ENCODE data around the gene WFDC10B. TPM values are rescaled to one million over a fixed set of nuclear protein-coding genes. Genes with fewer than 3 reads are reported as not detected.
"Not testable (repeated sequence)": the region's sequence is repeated elsewhere in the genome, so short reads cannot be mapped to it uniquely, and the experiment has no call there.

Gene WFDC10B
- polyA plus RNA-seq, 3 donors = not detected

GRCh38 chr20:45657038-45657437 lies 47.8 kb downstream of the WFDC10B start:
- DNase-seq (ENCODE audit: extremely low read depth in 1 of 11, low read depth in 9 of 11, low spot score in 4 of 11) = not testable (repeated sequence)

GRCh38 chr20:45651726-45652125 lies 53.1 kb downstream of the WFDC10B start:
- not testable (repeated sequence) for DNase-seq (ENCODE audit: extremely low read depth in 1 of 11, low read depth in 9 of 11, low spot score in 4 of 11)

GRCh38 chr20:45649312-45649863 lies 55.4 kb downstream of the WFDC10B start:
- no peak for DNase-seq (ENCODE audit: extremely low read depth in 1 of 11, low read depth in 9 of 11, low spot score in 4 of 11)

DNA sequence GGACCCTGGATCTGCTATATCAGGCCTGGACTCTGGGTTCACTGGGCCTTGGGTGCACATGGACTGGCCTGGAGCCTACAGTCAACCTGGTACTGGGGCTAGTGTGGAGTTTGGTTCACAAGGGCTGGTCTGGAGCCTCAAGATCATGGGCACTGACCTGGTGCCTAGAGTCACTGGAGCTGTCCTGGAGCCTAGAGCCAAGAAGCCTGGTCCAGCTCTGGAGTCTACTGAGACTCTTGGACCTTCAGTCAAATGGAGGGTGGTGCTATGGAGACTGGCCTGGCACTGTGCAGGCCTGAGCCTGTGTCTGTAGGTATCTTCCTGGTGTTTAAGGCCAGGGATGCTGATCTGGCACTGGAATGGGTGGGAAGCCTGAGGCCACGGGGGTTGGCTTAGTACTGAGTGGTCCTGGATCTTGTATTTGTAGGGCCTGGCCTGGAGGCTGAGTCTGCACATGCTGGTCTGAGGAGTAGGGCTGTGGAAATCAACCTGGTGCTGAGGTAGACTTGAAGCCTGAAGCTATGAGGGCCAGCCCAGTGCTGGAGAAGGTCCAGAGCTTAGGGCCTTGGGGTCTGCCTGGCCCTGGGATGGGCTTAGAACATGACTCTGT lies 57.3 kb downstream of the WFDC10B start:
- no peak for DNase-seq (ENCODE audit: extremely low read depth in 1 of 11, low read depth in 9 of 11, low spot score in 4 of 11)

DNA sequence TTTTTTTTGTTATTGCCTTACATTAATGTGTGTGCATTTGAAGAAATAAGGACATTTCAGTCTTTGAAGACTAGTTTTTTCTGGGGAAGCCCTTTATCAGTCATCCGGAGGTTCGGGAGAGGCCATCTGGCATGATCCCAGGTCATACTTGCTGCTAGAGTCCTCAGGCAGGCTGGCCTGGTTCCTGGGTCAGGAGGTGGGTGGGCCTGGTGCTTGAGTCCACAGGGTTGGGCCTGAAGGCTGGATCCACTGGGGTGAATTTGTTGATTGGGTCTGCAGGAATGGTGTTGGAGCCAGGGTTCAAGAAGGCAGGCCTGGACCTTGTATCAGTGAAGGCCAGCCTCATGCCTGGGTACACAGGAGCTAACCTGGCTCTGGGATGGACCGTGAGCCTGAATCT lies 57.9 kb downstream of the WFDC10B start:
- no peak for DNase-seq (ENCODE audit: extremely low read depth in 1 of 11, low read depth in 9 of 11, low spot score in 4 of 11)

GRCh38 chr20:45645869-45646268 lies 59.0 kb downstream of the WFDC10B start:
- DNase-seq (ENCODE audit: extremely low read depth in 1 of 11, low read depth in 9 of 11, low spot score in 4 of 11) = not testable (repeated sequence)

DNA sequence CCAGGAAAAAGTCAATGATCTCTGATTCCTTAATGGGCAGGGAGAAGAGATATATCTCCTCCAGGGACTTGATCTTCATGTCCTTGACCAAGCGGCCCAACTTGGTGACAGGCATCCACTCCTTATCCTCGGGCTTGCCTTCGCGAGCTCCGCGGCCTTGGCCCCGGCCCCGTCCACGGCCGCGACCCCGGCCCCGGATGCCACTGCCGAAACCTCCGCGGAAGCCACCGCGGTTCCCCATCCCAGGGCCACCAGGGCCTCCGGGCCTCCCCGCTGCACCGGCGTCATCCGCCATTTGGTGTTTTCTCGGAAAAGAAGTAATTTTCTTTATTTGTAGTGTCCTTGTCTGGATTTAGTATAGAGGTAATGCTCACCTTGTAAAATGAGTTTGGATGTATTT lies 63.7 kb downstream of the WFDC10B start:
- DNase-seq (ENCODE audit: extremely low read depth in 1 of 11, low read depth in 9 of 11, low spot score in 4 of 11) = not testable (repeated sequence)

- DNase-seq (ENCODE audit: extremely low read depth in 1 of 11, low read depth in 9 of 11, low spot score in 4 of 11) = no peak
These were observed 65.1 kb downstream of the WFDC10B start for GRCh38 chr20:45639687-45640086.

GRCh38 chr20:45636513-45636912 lies 68.3 kb downstream of the WFDC10B start:
- no peak for DNase-seq (ENCODE audit: extremely low read depth in 1 of 11, low read depth in 9 of 11, low spot score in 4 of 11)

Other genes with a start within 250 kb of the WFDC10B start
- gene WFDC2, start 235.3 kb downstream of the WFDC10B start, polyA plus RNA-seq (ENCODE audit: insufficient read length in 3 of 3) = 100 to 1,000 TPM; 123 to 249 (median 182) TPM
- not detected for gene SPINT3, start 189.4 kb downstream of the WFDC10B start, polyA plus RNA-seq (ENCODE audit: insufficient read length in 3 of 3)
- gene WFDC6, start 165.5 kb downstream of the WFDC10B start, polyA plus RNA-seq (ENCODE audit: insufficient read length in 3 of 3) = under 1 TPM in 1 of 3 donors, not detected in 2; 0.30 TPM
- under 1 TPM; 0.16 to 0.39 (median 0.20) TPM for gene EPPIN, start 157.6 kb downstream of the WFDC10B start, polyA plus RNA-seq (ENCODE audit: insufficient read length in 3 of 3)
- gene WFDC8, start 125.7 kb downstream of the WFDC10B start, polyA plus RNA-seq (ENCODE audit: insufficient read length in 3 of 3) = under 1 TPM in 1 of 3 donors, not detected in 2; 0.36 TPM
- gene WFDC10A, start 75.3 kb downstream of the WFDC10B start, polyA plus RNA-seq (ENCODE audit: insufficient read length in 3 of 3) = not detected
- gene WFDC9, start 73.7 kb downstream of the WFDC10B start, polyA plus RNA-seq (ENCODE audit: insufficient read length in 3 of 3) = not detected
- gene WFDC11, start 34.8 kb downstream of the WFDC10B start, polyA plus RNA-seq (ENCODE audit: insufficient read length in 3 of 3) = not detected
- under 1 TPM in 1 of 3 donors, not detected in 2; 0.07 TPM for gene WFDC13, start 3.0 kb downstream of the WFDC10B start, polyA plus RNA-seq (ENCODE audit: insufficient read length in 3 of 3)
- not detected for gene SPINT4, start 17.3 kb upstream of the WFDC10B start, polyA plus RNA-seq (ENCODE audit: insufficient read length in 3 of 3)
- 1 to 10 TPM in 2 of 3 donors, under 1 TPM in 1; 0.44 to 2.2 (median 1.3) TPM for gene WFDC3, start 86.9 kb upstream of the WFDC10B start, polyA plus RNA-seq (ENCODE audit: insufficient read length in 3 of 3)
- 10 to 100 TPM; 34.5 to 40.9 (median 35.8) TPM for gene DNTTIP1, start 86.9 kb upstream of the WFDC10B start, polyA plus RNA-seq (ENCODE audit: insufficient read length in 3 of 3)
- gene UBE2C, start 107.6 kb upstream of the WFDC10B start, polyA plus RNA-seq (ENCODE audit: insufficient read length in 3 of 3) = 10 to 100 TPM; 49.3 to 84.3 (median 74.4) TPM
- gene TNNC2, start 122.3 kb upstream of the WFDC10B start, polyA plus RNA-seq (ENCODE audit: insufficient read length in 3 of 3) = 1 to 10 TPM in 1 of 3 donors, under 1 TPM in 2; 0.50 to 2.5 (median 0.50) TPM
- 10 to 100 TPM; 10.8 to 21.0 (median 14.2) TPM for gene SNX21, start 128.8 kb upstream of the WFDC10B start, polyA plus RNA-seq (ENCODE audit: insufficient read length in 3 of 3)
- gene ACOT8, start 152.4 kb upstream of the WFDC10B start, polyA plus RNA-seq (ENCODE audit: insufficient read length in 3 of 3) = 10 to 100 TPM; 19.2 to 31.3 (median 25.3) TPM
- 1 to 10 TPM; 5.1 to 5.5 (median 5.2) TPM for gene ZSWIM3, start 152.6 kb upstream of the WFDC10B start, polyA plus RNA-seq (ENCODE audit: insufficient read length in 3 of 3)
- 10 to 100 TPM; 15.3 to 18.9 (median 16.6) TPM for gene ZSWIM1, start 176.2 kb upstream of the WFDC10B start, polyA plus RNA-seq (ENCODE audit: insufficient read length in 3 of 3)
- 1 to 10 TPM; 2.7 to 7.2 (median 3.5) TPM for gene SPATA25, start 182.6 kb upstream of the WFDC10B start, polyA plus RNA-seq (ENCODE audit: insufficient read length in 3 of 3)
- gene NEURL2, start 186.2 kb upstream of the WFDC10B start, polyA plus RNA-seq (ENCODE audit: insufficient read length in 3 of 3) = 1 to 10 TPM; 4.7 to 9.8 (median 7.5) TPM
- 100 to 1,000 TPM; 120 to 166 (median 127) TPM for gene CTSA, start 186.3 kb upstream of the WFDC10B start, polyA plus RNA-seq (ENCODE audit: insufficient read length in 3 of 3)
- gene PLTP, start 207.1 kb upstream of the WFDC10B start, polyA plus RNA-seq (ENCODE audit: insufficient read length in 3 of 3) = 100 to 1,000 TPM; 115 to 141 (median 141) TPM
- gene PCIF1, start 229.7 kb upstream of the WFDC10B start, polyA plus RNA-seq (ENCODE audit: insufficient read length in 3 of 3) = 10 to 100 TPM; 44.7 to 52.7 (median 44.9) TPM